DMS153 (cell line): ENCODE data around the gene HOMER3.
"Not testable (repeated sequence)": the region's sequence is repeated elsewhere in the genome, so short reads cannot be mapped to it uniquely, and the experiment has no call there.

Experiments
- DNase-seq: peaks from one replicate; lab custom pipeline; 2025; lab: John Stamatoyannopoulos, UW

HOMER3 gene

GRCh38 chr19:18922228-18922985, 18.6 kb downstream of the HOMER3 start:
- no peak for DNase-seq

GRCh38 chr19:18921593-18921992, 19.4 kb downstream of the HOMER3 start:
- no peak for DNase-seq

- no peak for DNase-seq
These were observed 20.6 kb downstream of the HOMER3 start for GRCh38 chr19:18920400-18920799.

GRCh38 chr19:18919900-18920214, 21.2 kb downstream of the HOMER3 start:
- DNase-seq: no peak

- DNase-seq: peak; percentile 99
These were observed 21.7 kb downstream of the HOMER3 start, which contains the start of the genes COPE and DDX49 for GRCh38 chr19:18919086-18919899. Gene COPE, minus strand, starts transcription at chr19:18919387. Its CDS starts 39 bp downstream, at chr19:18919348. Gene DDX49, plus strand, starts transcription at chr19:18919715. Its CDS starts 27 bp downstream, at chr19:18919742.

GRCh38 chr19:18917593-18917992, 23.4 kb downstream of the HOMER3 start:
- DNase-seq: not testable (repeated sequence)

- DNase-seq: no peak
These were observed 25.4 kb downstream of the HOMER3 start for GRCh38 chr19:18915639-18916038.

GRCh38 chr19:18913466-18913865, 27.6 kb downstream of the HOMER3 start:
- DNase-seq: no peak

GRCh38 chr19:18912933-18913332, 28.1 kb downstream of the HOMER3 start:
- no peak for DNase-seq

GRCh38 chr19:18910801-18911436, 30.1 kb downstream of the HOMER3 start:
- no peak for DNase-seq

- no peak for DNase-seq
These were observed 31.0 kb downstream of the HOMER3 start for GRCh38 chr19:18910010-18910409.

GRCh38 chr19:18908917-18909619, 31.9 kb downstream of the HOMER3 start:
- DNase-seq: no peak

GRCh38 chr19:18906605-18907519, 34.2 kb downstream of the HOMER3 start:
- DNase-seq: no peak

- no peak for DNase-seq
These were observed 35.3 kb downstream of the HOMER3 start for GRCh38 chr19:18905513-18906236.

GRCh38 chr19:18905058-18905456, 36.0 kb downstream of the HOMER3 start:
- DNase-seq: no peak

- no peak for DNase-seq
These were observed 36.5 kb downstream of the HOMER3 start for GRCh38 chr19:18904334-18905057.

- no peak for DNase-seq
These were observed 37.6 kb downstream of the HOMER3 start for GRCh38 chr19:18903156-18904037.

GRCh38 chr19:18902519-18902918, 38.5 kb downstream of the HOMER3 start:
- not testable (repeated sequence) for DNase-seq

GRCh38 chr19:18901491-18901890, 39.5 kb downstream of the HOMER3 start:
- no peak for DNase-seq
